ENCODE measurements around the gene BCO2.

Gene BCO2

DNA sequence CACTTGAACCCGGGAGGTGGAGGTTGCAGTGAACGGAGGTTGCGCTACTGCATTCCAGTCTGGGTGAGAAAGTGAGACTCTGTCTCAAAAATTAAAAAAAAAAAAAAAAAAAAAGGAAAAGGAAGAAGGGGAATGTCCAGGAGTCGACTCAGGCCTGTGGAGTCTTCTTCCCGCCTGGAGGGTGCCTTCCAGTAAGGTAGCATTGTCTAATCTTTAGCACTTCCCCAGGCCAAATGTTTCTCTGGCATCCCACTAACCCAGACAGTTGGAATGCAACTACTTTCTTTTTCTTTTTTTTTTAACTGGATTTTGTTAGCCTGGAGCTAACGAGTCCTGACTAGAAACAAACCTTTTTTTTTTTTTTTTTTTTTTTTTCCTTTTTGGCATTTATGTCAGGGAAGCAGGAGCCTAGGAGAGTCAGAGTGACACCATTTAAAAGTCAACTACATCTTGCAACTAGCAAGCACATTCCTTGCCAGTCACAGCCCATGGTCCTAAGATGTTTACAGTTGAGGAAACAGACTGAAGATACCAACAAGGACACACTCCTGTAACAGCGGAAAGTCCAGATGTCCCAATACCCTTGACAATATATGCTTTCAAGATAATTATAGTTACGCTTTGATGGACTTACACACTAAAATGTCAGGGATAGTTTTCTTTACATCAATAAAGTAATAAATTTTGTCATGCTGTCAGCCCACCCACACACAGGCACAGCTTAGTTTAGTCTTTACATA, 74.7 kb downstream of the BCO2 start:
- DNase-seq (ENCODE audit: low read depth), result no peak

DNA sequence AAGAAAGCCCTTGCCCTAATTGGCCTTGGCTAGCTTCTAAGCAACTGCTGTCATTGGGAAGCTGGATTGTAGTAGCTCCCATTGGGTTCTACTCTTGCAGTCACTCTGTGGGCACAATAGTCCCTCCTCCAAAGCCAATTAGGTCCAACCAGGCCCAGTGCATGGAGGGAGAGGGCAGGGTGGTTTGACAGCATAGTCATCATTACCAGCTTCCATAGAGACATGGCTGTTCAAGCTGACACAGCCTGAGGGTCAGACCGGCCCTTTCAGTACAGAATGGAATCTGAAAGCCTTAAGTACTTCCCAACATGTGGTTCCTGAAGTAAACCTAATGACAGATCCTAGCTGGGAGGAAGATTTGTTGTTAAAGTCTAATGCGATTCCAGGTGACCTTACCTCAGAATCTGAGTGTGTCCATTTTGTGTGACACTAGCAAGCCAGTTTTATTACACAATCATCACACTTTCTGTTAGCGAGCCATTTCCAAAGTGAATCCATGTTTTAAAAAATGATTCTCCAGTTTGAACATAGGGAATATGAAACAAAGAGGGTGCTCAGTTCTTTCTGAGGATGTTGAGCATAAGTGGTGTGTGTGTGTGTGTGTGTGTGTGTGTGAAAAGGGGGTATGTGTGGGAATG, 78.4 kb downstream of the BCO2 start:
- no peak for DNase-seq (ENCODE audit: low read depth)

DNA sequence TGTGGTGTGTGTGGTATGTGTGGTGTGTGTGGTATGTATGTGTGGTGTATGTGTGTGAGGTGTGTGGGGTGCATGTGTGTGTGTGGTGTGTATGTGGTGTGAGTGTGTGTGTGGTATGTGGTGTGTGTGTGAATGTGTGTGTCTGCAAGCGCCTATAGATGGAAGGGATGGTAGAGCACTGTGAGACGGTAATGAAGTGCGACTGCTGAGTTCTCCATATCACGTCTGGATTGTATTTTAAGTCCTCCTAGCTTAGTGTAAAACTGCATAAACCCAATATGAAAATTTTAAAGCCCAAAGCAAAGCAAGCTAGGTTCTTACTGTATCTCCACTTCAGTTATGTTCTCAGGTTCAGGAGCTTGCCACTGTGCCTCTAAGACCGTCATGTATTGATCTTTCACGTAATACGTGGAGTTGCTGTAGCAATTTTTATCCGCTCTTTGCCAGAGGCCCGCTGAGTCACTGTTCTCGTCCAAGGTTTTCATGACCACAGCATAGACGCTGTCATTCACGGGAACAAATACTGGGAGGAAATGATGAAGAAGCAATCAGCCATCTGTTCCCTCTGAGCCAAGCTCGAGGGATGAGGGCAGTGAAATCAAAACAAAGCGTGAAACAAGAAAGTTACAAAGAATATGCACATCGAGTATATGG, 79.9 kb downstream of the BCO2 start:
- DNase-seq (ENCODE audit: low read depth), result no peak

DNA sequence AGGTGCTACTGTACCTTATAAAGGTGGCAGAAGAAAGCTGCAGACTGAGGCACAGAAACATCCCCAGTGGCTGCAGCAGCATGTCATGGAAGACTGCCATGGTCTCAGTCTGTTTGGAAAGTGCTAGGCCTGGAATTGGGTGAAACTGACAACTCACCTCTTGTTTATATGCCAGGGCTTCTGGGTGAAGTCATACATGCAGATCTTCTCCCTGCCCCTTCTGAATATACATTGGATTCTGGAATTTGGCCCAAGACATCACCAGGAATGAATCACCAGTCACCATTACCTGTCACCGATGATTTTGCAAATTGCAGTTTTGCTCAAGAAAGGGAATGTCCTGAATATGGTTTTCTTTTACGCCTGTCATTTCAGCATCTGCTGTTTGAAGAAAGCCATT, 85.2 kb downstream of the BCO2 start, which contains the start of gene PLET1:
PLET1 (minus strand) TSS at position 371 of the 400 bp plus-strand sequence; CDS start at position 100, 271 bp downstream.
- no peak for DNase-seq (ENCODE audit: low read depth)

DNA sequence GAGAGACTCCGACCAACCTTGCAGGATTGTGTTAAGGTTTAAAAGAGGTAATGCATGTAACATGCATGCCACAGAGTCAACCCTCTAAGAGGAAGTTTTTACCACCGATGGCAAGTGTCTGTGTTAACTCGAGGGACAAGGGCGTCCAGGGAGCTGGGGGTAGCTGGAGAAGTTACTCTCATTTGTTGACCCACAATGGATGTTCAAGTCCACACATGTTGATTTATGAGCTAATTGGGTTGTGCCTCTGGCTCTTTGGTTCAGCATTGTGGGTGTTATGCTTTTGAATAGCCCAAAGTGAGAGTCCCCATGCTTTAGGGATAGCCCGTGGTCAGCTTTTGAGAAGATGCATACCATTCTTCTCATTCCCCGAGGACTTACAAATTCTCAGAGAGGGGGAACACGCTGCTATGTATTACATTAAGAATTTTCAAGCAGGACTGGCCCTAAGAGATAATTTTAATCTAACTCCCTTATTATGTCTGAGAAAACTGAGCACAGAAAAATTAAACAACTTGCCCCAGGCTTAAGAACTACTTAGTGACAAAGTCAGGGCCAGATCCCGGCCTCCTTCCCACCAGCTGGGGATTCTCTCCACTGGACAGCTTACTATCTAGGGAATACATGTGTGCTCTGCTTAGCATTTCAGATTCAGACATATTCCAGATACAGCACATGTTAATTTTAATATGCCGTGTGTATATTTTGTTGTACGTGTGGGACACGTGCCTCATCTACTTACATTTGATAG, 90.5 kb downstream of the BCO2 start:
- no peak for DNase-seq (ENCODE audit: low read depth)

DNA sequence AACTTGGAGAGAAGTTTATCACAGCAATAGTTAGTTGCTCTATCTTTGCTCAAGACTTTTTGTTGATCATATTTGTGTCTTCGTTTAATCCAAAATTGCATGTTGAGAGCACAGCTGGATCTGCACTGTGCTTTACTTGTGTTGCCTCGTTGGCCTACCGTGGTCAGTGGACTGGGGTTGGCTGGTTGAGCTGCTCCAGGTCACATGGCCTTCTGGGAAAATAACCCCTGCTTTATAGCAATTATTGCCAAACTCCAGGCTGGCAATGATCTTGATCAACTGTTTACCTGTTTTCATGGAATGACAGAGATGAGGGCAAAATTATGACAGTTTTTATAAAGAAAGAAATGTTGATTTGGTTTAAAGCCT, 91.1 kb downstream of the BCO2 start:
- no peak for DNase-seq (ENCODE audit: low read depth)

DNA sequence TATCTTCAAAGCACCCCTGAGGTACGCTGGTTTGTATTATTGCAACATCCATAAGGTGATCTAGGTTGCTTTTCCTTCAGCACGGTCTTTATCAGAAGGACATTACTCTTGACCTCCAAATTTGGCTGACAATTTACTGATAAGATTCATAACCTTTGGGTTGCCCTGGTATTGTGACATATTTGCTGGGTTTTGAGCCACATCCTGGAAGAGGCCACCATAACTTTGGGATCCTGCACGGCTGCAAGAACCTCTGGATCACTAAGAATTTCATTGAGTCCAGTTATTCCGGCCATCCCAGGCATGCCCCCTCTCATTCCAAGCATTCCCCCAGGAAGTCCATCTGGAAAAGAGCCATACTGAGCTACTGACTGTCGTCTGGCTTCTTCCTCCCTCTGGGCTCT, 91.9 kb downstream of the BCO2 start:
- DNase-seq (ENCODE audit: low read depth), result no peak

DNA sequence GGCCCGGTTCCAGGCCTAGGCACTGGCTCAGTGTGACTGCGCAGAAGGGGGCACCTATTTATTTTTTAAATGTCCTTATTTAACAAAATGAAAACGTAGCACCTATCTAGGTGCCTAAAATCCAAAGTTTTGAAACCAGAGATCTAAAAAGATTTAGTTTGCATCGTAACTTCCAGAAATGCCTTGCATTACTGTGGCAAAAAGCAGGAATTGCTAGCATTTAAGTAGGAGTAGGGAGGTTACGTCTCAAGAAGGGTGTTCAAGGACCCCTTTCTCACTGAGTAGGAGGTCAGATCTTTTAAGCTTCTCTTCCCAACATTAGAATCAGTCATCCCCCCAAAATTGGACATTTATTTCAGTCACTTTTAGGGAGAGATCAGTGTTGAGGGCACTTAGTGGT, 93.1 kb downstream of the BCO2 start:
- no peak for DNase-seq (ENCODE audit: low read depth)
